K562 (cell line): ENCODE results near the gene BORCS8. TPM values are rescaled to one million over a fixed set of nuclear protein-coding genes. Genes with fewer than 3 reads are reported as not detected.

ENCODE experiments used
- BRD4 ChIP-seq: fragments of 200-600 bp; sonication (generic); IDR thresholded peaks from 2 replicates; pipeline ENCODE4 v1.6.1; 2017; ENCODE audit warnings: inconsistent platforms
- HDAC2 ChIP-seq: fragments of 450-650 bp; IDR thresholded peaks from 2 replicates; pipeline ENCODE4 v1.6.1; 2016; ENCODE audit warnings: mild to moderate bottlenecking
- HNRNPH1 ChIP-seq: fragments of 200-400 bp; formaldehyde crosslinking; optimal IDR thresholded peaks from 2 replicates; pipeline ENCODE3; 2017; ENCODE audit warnings: low read depth, mild to moderate bottlenecking, low read length, moderate library complexity
- KLF10 ChIP-seq: fragments of 250-450 bp; sonication (Bioruptor Pico); IDR thresholded peaks from 2 replicates; pipeline ENCODE4 v1.6.1; 2021; ENCODE audit warnings: matching md5 sums
- MCM5 ChIP-seq: fragments of 450-650 bp; IDR thresholded peaks from 2 replicates; pipeline ENCODE4 v1.6.1; 2016; ENCODE audit warnings: low read depth
- MTF1 ChIP-seq: fragments of 250-450 bp; sonication (Bioruptor Pico); IDR thresholded peaks from 2 replicates; pipeline ENCODE4 v1.9.0; 2021; ENCODE audit warnings: moderate library complexity, mild to moderate bottlenecking, inconsistent platforms, borderline replicate concordance
- NEUROD1 ChIP-seq: fragments of 150-350 bp; IDR thresholded peaks from 2 replicates; pipeline ENCODE4 v1.6.1; 2014; ENCODE audit warnings: borderline replicate concordance, low read length, low read depth; ENCODE audit not compliant: partially characterized antibody
- NFYB ChIP-seq: IDR thresholded peaks from 2 replicates; pipeline ENCODE4 v1.6.1; 2011; ENCODE audit warnings: mild to moderate bottlenecking, moderate library complexity; ENCODE audit not compliant: insufficient read length; ENCODE audit errors: extremely low read depth
- PHB2 ChIP-seq: fragments of 450-650 bp; IDR thresholded peaks from 2 replicates; pipeline ENCODE4 v1.6.1; 2017; ENCODE audit warnings: low read depth
- RBFOX2 ChIP-seq: fragments of 200-400 bp; formaldehyde crosslinking; IDR thresholded peaks from 2 replicates; pipeline ENCODE4 v1.6.1; 2017; ENCODE audit warnings: low read depth, mild to moderate bottlenecking, low read length, moderate library complexity
- SRSF3 ChIP-seq: fragments of 200-400 bp; formaldehyde crosslinking; IDR thresholded peaks from 2 replicates; pipeline ENCODE4 v1.6.1; 2016; ENCODE audit warnings: mild to moderate bottlenecking, low read length, moderate library complexity; ENCODE audit not compliant: insufficient read depth
- SRSF7 ChIP-seq: fragments of 200-400 bp; formaldehyde crosslinking; optimal IDR thresholded peaks from 2 replicates; pipeline ENCODE3; 2017; ENCODE audit warnings: mild to moderate bottlenecking, low read depth, low read length
- ZBTB34 ChIP-seq: fragments of 250-450 bp; sonication (Bioruptor Pico); IDR thresholded peaks from 2 replicates; pipeline ENCODE4 v1.8.0; 2021; ENCODE audit warnings: mild to moderate bottlenecking, moderate library complexity
- ZNF124 ChIP-seq: sonication (generic); formaldehyde crosslinking; IDR thresholded peaks from 2 replicates; pipeline ENCODE4 v1.8.1; 2022; ENCODE audit warnings: missing genetic modification reagents
- ZNF140 ChIP-seq: fragments of 250-450 bp; sonication (Bioruptor Pico); IDR thresholded peaks from 2 replicates; pipeline ENCODE4 v1.8.0; 2021; ENCODE audit warnings: moderate library complexity, mild to moderate bottlenecking, inconsistent platforms
- ZNF184 ChIP-seq: sonication (generic); formaldehyde crosslinking; IDR thresholded peaks from 2 replicates; pipeline ENCODE4 v1.5.0; 2020; ENCODE audit warnings: missing genetic modification reagents
- ZNF282 ChIP-seq: sonication (generic); formaldehyde crosslinking; IDR thresholded peaks from 2 replicates; pipeline ENCODE4 v1.8.1; 2023; ENCODE audit warnings: missing genetic modification reagents
- ZNF384 ChIP-seq: IDR thresholded peaks from 2 replicates; pipeline ENCODE4 v1.6.1; 2012; ENCODE audit warnings: low read depth, low read length, improper control_type of control experiment
- ZNF41 ChIP-seq: fragments of 250-450 bp; sonication (Bioruptor Pico); conservative IDR thresholded peaks from 2 replicates; pipeline ENCODE4 v1.4.0; 2020; ENCODE audit warnings: mild to moderate bottlenecking
- ZNF699 ChIP-seq: fragments of 250-450 bp; sonication (Bioruptor Pico); IDR thresholded peaks from 2 replicates; pipeline ENCODE4 v1.8.0; 2021; ENCODE audit warnings: mild to moderate bottlenecking, moderate library complexity; ENCODE audit not compliant: insufficient replicate concordance
- polyA plus RNA-seq, 8 experiments: library from polyadenylated mRNA; depleted of rRNA in 4 of 8; stranded (reverse) in 5 of 8; unstranded in 3 of 8; fragments of >200 nt; fragmentation: Nextera tagmentation in 2 of 8; fragmentation: Illumina TruSeq in 1 of 8; extraction: Ambion mirVana in 2 of 8; extraction: Trizol in 1 of 8; gene quantifications; 2 replicates each; pipeline versions ENCODE4 v1.2.1 to v1.2.3, GENCODE V29; 2011 to 2014; ENCODE audit warnings: inconsistent platforms in 1 of 8, missing spikeins in 1 of 8
- total RNA-seq, 7 experiments: library from RNA; depleted of rRNA in 6 of 7; stranded (reverse); fragments of >200 nt in 6 of 7; fragmentation: Illumina TruSeq in 2 of 7; extraction: Trizol in 2 of 7; gene quantifications; 2 replicates each; pipeline versions ENCODE4 v1.2.1 to v1.2.3, GENCODE V29; 2011 to 2021; ENCODE audit warnings: low replicate concordance in 1 of 7
- TF ChIP-seq, protein P1 (sequence below): fragments of 250-450 bp; sonication (Bioruptor Pico); IDR thresholded peaks from 2 replicates; pipeline ENCODE4 v1.4.0; 2020; ENCODE audit warnings: mild to moderate bottlenecking, moderate library complexity, borderline replicate concordance
- TF ChIP-seq, protein P2 (sequence below): sonication (generic); formaldehyde crosslinking; IDR thresholded peaks from 2 replicates; pipeline ENCODE4 v1.8.0; 2022; ENCODE audit warnings: missing genetic modification reagents, mild to moderate bottlenecking, borderline replicate concordance
- TF ChIP-seq, protein P3 (sequence below), 3 experiments: fragments of 200-800 bp in 1 of 3; sonication (Bioruptor generic) in 1 of 3; sonication (generic) in 1 of 3; formaldehyde crosslinking in 1 of 3; IDR thresholded peaks; 2 replicates each; pipeline versions ENCODE4 v1.6.1 to v1.8.0; 2016 to 2022; ENCODE audit warnings: mild to moderate bottlenecking in 2 of 3, missing compliant biosample characterization in 2 of 3, missing genetic modification characterization in 2 of 3, missing genetic modification reagents in 1 of 3

The BORCS8 gene
- total and polyA plus RNA-seq, 9 of the 15 experiments (the other 6 are each of a cell fraction or from before 2014, with no cell fraction given), result 4.6 to 33.6 (median 16.3) TPM

GRCh38 chr19:19203012-19203856 lies 11.3 kb upstream of the BORCS8 start, which contains the start of gene NR2C2AP (continued):
- TF ChIP-seq KLF10 (CRISPR knock-in tag) (no peak), ZNF699 (no peak), ZBTB34 (CRISPR knock-in tag) (no peak), NEUROD1 (no peak), BRD4 (no peak), SRSF7 (no peak), ZNF140 (CRISPR knock-in tag) (no peak), ZNF124 (CRISPR knock-in tag) (no peak), SRSF3 (no peak), ZNF384 (peak; percentile 87), RBFOX2 (peak; percentile 76), ZNF184 (no peak), PHB2 (no peak), NFYB (no peak), HNRNPH1 (no peak), HDAC2 (peak; percentile 86), ZNF41 (CRISPR knock-in tag) (no peak), ZNF282 (CRISPR knock-in tag) (no peak), MCM5 (no peak), MTF1 (no peak)
- TF ChIP-seq, protein P1, sequence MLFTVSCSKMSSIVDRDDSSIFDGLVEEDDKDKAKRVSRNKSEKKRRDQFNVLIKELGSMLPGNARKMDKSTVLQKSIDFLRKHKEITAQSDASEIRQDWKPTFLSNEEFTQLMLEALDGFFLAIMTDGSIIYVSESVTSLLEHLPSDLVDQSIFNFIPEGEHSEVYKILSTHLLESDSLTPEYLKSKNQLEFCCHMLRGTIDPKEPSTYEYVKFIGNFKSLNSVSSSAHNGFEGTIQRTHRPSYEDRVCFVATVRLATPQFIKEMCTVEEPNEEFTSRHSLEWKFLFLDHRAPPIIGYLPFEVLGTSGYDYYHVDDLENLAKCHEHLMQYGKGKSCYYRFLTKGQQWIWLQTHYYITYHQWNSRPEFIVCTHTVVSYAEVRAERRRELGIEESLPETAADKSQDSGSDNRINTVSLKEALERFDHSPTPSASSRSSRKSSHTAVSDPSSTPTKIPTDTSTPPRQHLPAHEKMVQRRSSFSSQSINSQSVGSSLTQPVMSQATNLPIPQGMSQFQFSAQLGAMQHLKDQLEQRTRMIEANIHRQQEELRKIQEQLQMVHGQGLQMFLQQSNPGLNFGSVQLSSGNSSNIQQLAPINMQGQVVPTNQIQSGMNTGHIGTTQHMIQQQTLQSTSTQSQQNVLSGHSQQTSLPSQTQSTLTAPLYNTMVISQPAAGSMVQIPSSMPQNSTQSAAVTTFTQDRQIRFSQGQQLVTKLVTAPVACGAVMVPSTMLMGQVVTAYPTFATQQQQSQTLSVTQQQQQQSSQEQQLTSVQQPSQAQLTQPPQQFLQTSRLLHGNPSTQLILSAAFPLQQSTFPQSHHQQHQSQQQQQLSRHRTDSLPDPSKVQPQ (CRISPR knock-in tag), result no peak
- TF ChIP-seq, protein P2, sequence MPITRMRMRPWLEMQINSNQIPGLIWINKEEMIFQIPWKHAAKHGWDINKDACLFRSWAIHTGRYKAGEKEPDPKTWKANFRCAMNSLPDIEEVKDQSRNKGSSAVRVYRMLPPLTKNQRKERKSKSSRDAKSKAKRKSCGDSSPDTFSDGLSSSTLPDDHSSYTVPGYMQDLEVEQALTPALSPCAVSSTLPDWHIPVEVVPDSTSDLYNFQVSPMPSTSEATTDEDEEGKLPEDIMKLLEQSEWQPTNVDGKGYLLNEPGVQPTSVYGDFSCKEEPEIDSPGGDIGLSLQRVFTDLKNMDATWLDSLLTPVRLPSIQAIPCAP (CRISPR knock-in tag), result no peak
- TF ChIP-seq, protein P3, sequence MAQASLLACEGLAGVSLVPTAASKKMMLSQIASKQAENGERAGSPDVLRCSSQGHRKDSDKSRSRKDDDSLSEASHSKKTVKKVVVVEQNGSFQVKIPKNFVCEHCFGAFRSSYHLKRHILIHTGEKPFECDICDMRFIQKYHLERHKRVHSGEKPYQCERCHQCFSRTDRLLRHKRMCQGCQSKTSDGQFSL (CRISPR knock-in tag; IDR thresholded peaks at IDR 0.05), result no peak
- TF ChIP-seq, protein P3 (tag; IDR thresholded peaks at IDR 0.05), result no peak
